IPS-20b (cell line): ENCODE results near the gene OR13J1.

ENCODE experiments used
- H3K27ac ChIP-seq: one replicate; pipeline ENCODE4 v1.5.1; 2013; ENCODE audit warnings: low read length
- H3K27me3 ChIP-seq: 2 replicates; pipeline ENCODE4 v1.6.1; 2013; ENCODE audit warnings: mild to moderate bottlenecking, low read length, inconsistent platforms; ENCODE audit not compliant: insufficient read depth
- H3K36me3 ChIP-seq: 2 replicates; pipeline ENCODE4 v1.6.1; 2013; ENCODE audit warnings: low read depth, mild to moderate bottlenecking, inconsistent platforms, low read length, moderate library complexity; ENCODE audit not compliant: insufficient read depth
- H3K4me1 ChIP-seq: 2 replicates; pipeline ENCODE4 v1.6.1; 2013; ENCODE audit warnings: mild to moderate bottlenecking, control low read depth, inconsistent platforms, low read length, moderate library complexity; ENCODE audit not compliant: insufficient read depth
- H3K4me3 ChIP-seq: 2 replicates; pipeline ENCODE4 v1.5.1; 2013; ENCODE audit warnings: mild to moderate bottlenecking, low read length, inconsistent platforms
- H3K9ac ChIP-seq: 2 replicates; pipeline ENCODE4 v1.6.1; 2013; ENCODE audit warnings: low read depth, mild to moderate bottlenecking, inconsistent platforms, low read length, moderate library complexity
- H3K9me3 ChIP-seq: 2 replicates; pipeline ENCODE4 v1.6.1; 2013; ENCODE audit warnings: mild to moderate bottlenecking, low read depth, low read length, inconsistent platforms; ENCODE audit not compliant: insufficient read depth

OR13J1 gene

GRCh38 chr9:35867538-35867937, 2.7 kb downstream of the OR13J1 start:
- H3K9ac ChIP-seq: no peak overlapping the region
- no peak overlapping the region for H3K27ac ChIP-seq
- no peaks in the 10 kb centered on the region for H3K36me3 ChIP-seq
- no peaks in the 10 kb centered on the region for H3K4me1 ChIP-seq
- no peak overlapping the region for H3K4me3 ChIP-seq
- H3K9me3 ChIP-seq: no peaks in the 10 kb centered on the region; the same call in 1 of the 2 replicates
- H3K27me3 ChIP-seq: no peaks in the 10 kb centered on the region

GRCh38 chr9:35864695-35865255, 5.4 kb downstream of the OR13J1 start:
- H3K27ac ChIP-seq: no peak overlapping the region
- H3K36me3 ChIP-seq: no peaks in the 10 kb centered on the region
- H3K9me3 ChIP-seq: no peaks in the 10 kb centered on the region
- H3K4me1 ChIP-seq: no peaks in the 10 kb centered on the region
- peaks cover 20% of the 10 kb centered on the region for H3K27me3 ChIP-seq
- H3K9ac ChIP-seq: no peak overlapping the region
- no peak overlapping the region for H3K4me3 ChIP-seq

- H3K4me3 ChIP-seq: no peak overlapping the region
- no peaks in the 10 kb centered on the region for H3K36me3 ChIP-seq
- H3K4me1 ChIP-seq: no peaks in the 10 kb centered on the region
- H3K9me3 ChIP-seq: no peaks in the 10 kb centered on the region
- H3K27me3 ChIP-seq: peaks cover 20% of the 10 kb centered on the region
- H3K27ac ChIP-seq: no peak overlapping the region
- no peak overlapping the region for H3K9ac ChIP-seq
These were observed 6.6 kb downstream of the OR13J1 start for GRCh38 chr9:35863583-35863982.

- H3K9ac ChIP-seq: no peak overlapping the region
- H3K9me3 ChIP-seq: no peaks in the 10 kb centered on the region
- no peaks in the 10 kb centered on the region for H3K36me3 ChIP-seq
- peaks cover 20% of the 10 kb centered on the region for H3K27me3 ChIP-seq
- H3K4me1 ChIP-seq: no peaks in the 10 kb centered on the region
- H3K4me3 ChIP-seq: no peak overlapping the region
- H3K27ac ChIP-seq: no peak overlapping the region
These were observed 7.9 kb downstream of the OR13J1 start for GRCh38 chr9:35862328-35862727.

GRCh38 chr9:35861161-35861897, 8.9 kb downstream of the OR13J1 start:
- no peak overlapping the region for H3K9ac ChIP-seq
- no peaks in the 10 kb centered on the region for H3K9me3 ChIP-seq
- no peaks in the 10 kb centered on the region for H3K36me3 ChIP-seq
- no peak overlapping the region for H3K4me3 ChIP-seq
- H3K27ac ChIP-seq: no peak overlapping the region
- peaks cover 20% of the 10 kb centered on the region for H3K27me3 ChIP-seq
- no peaks in the 10 kb centered on the region for H3K4me1 ChIP-seq

GRCh38 chr9:35859990-35860339, 10.2 kb downstream of the OR13J1 start:
- peaks cover 20% of the 10 kb centered on the region for H3K27me3 ChIP-seq
- H3K36me3 ChIP-seq: no peaks in the 10 kb centered on the region
- H3K4me1 ChIP-seq: no peaks in the 10 kb centered on the region
- no peak overlapping the region for H3K27ac ChIP-seq
- H3K9me3 ChIP-seq: no peaks in the 10 kb centered on the region
- no peak overlapping the region for H3K9ac ChIP-seq
- no peak overlapping the region for H3K4me3 ChIP-seq

- no peak overlapping the region for H3K4me3 ChIP-seq
- H3K36me3 ChIP-seq: no peaks in the 10 kb centered on the region
- H3K27me3 ChIP-seq: peaks cover 20% of the 10 kb centered on the region
- no peaks in the 10 kb centered on the region for H3K4me1 ChIP-seq
- no peak overlapping the region for H3K9ac ChIP-seq
- H3K9me3 ChIP-seq: no peaks in the 10 kb centered on the region
- no peak overlapping the region for H3K27ac ChIP-seq
These were observed 10.8 kb downstream of the OR13J1 start for GRCh38 chr9:35859310-35859989.

- H3K36me3 ChIP-seq: no peaks in the 10 kb centered on the region
- no peaks in the 10 kb centered on the region for H3K9me3 ChIP-seq
- H3K9ac ChIP-seq: no peak overlapping the region
- peaks cover 20% of the 10 kb centered on the region for H3K27me3 ChIP-seq
- no peak overlapping the region for H3K4me3 ChIP-seq
- no peak overlapping the region for H3K27ac ChIP-seq
- no peaks in the 10 kb centered on the region for H3K4me1 ChIP-seq
These were observed 11.7 kb downstream of the OR13J1 start for GRCh38 chr9:35858458-35858857.

GRCh38 chr9:35856882-35857281, 13.3 kb downstream of the OR13J1 start:
- H3K27ac ChIP-seq: no peak overlapping the region
- H3K4me3 ChIP-seq: no peak overlapping the region
- H3K36me3 ChIP-seq: no peaks in the 10 kb centered on the region
- no peak overlapping the region for H3K9ac ChIP-seq
- H3K4me1 ChIP-seq: no peaks in the 10 kb centered on the region
- H3K27me3 ChIP-seq: peaks cover 17% of the 10 kb centered on the region
- no peaks in the 10 kb centered on the region for H3K9me3 ChIP-seq

GRCh38 chr9:35856206-35856605, 14.0 kb downstream of the OR13J1 start:
- peaks cover 10% of the 10 kb centered on the region for H3K27me3 ChIP-seq
- H3K36me3 ChIP-seq: no peaks in the 10 kb centered on the region
- H3K4me3 ChIP-seq: no peak overlapping the region
- no peaks in the 10 kb centered on the region for H3K9me3 ChIP-seq
- no peak overlapping the region for H3K27ac ChIP-seq
- no peaks in the 10 kb centered on the region for H3K4me1 ChIP-seq
- no peak overlapping the region for H3K9ac ChIP-seq

- H3K27me3 ChIP-seq: no peaks in the 10 kb centered on the region
- H3K9ac ChIP-seq: no peak overlapping the region
- no peaks in the 10 kb centered on the region for H3K36me3 ChIP-seq
- H3K27ac ChIP-seq: no peak overlapping the region
- H3K9me3 ChIP-seq: no peaks in the 10 kb centered on the region
- no peaks in the 10 kb centered on the region for H3K4me1 ChIP-seq
- no peak overlapping the region for H3K4me3 ChIP-seq
These were observed 16.0 kb downstream of the OR13J1 start for GRCh38 chr9:35854091-35854762.
